CD4-positive, alpha-beta memory T cell (primary cell): ENCODE data around the gene FAM200C. TPM values are rescaled to one million over a fixed set of nuclear protein-coding genes. Genes with fewer than 3 reads are reported as not detected.
A peak's percentile ranks its signal among the peaks of the same experiment; 100 is the strongest.

Experiments
- CTCF ChIA-PET: fragments of 350-600 bp; sonication (Branson Sonifier 250); formaldehyde crosslinking; loops from one replicate; lab custom pipeline; 2021; ENCODE audit warnings: inconsistent platforms; ENCODE audit not compliant: partially characterized antibody; lab: Charles Lee
- POLR2A ChIA-PET: fragments of 350-600 bp; sonication (Branson Sonifier 250); formaldehyde crosslinking; loops from one replicate; lab custom pipeline; 2021; ENCODE audit not compliant: partially characterized antibody; lab: Charles Lee
- DNase-seq, 5 donors: peaks; one replicate each; pipeline versions ENCODE4 v3.0.0 to v3.0.0-alpha.2; 2020 to 2022; ENCODE audit warnings: mixed read lengths in 1 of 5
- H3K27ac ChIP-seq: one replicate; pipeline ENCODE4 v1.7.0; 2013; ENCODE audit warnings: low read depth, low read length
- H3K27me3 ChIP-seq: 2 replicates; pipeline ENCODE4 v1.7.0; 2013; ENCODE audit warnings: mild to moderate bottlenecking, low read length, moderate library complexity; ENCODE audit not compliant: insufficient read depth
- H3K36me3 ChIP-seq: 2 replicates; pipeline ENCODE4 v1.7.0; 2013; ENCODE audit warnings: mild to moderate bottlenecking, low read length, moderate library complexity; ENCODE audit not compliant: insufficient read depth
- H3K4me1 ChIP-seq: 2 replicates; pipeline ENCODE4 v1.7.0; 2013; ENCODE audit warnings: mild to moderate bottlenecking, low read length, moderate library complexity; ENCODE audit not compliant: insufficient read depth
- H3K4me3 ChIP-seq, 2 donors: one replicate each; pipeline ENCODE4 v1.7.0; 2013; ENCODE audit warnings: low read length in 2 of 2, mild to moderate bottlenecking in 1 of 2
- H3K9me3 ChIP-seq, 2 donors: one replicate each; pipeline ENCODE4 v1.7.0; 2013; ENCODE audit warnings: low read length in 2 of 2, control low read depth in 1 of 2; ENCODE audit not compliant: control insufficient read depth in 1 of 2
- H3K27ac Mint-ChIP-seq, 7 donors: one replicate each; pipeline ENCODE4 v1.8.0; 2020 to 2021; ENCODE audit warnings: mixed read lengths in 7 of 7, mild to moderate bottlenecking in 6 of 7, inconsistent platforms in 3 of 7, moderate library complexity in 3 of 7
- H3K27me3 Mint-ChIP-seq, 2 donors: one replicate each; pipeline ENCODE4 v1.8.0; 2020 to 2021; ENCODE audit warnings: mixed read lengths in 2 of 2
- H3K36me3 Mint-ChIP-seq, 2 donors: one replicate each; pipeline ENCODE4 v1.8.0; 2020 to 2021; ENCODE audit warnings: mixed read lengths in 2 of 2, inconsistent platforms in 1 of 2, mild to moderate bottlenecking in 1 of 2
- H3K4me1 Mint-ChIP-seq, 4 donors: one replicate each; pipeline ENCODE4 v1.8.0; 2020 to 2021; ENCODE audit warnings: mixed read lengths in 4 of 4, mild to moderate bottlenecking in 1 of 4
- H3K4me3 Mint-ChIP-seq, 8 donors: one replicate each; pipeline ENCODE4 v1.8.0; 2020 to 2021; ENCODE audit warnings: mixed read lengths in 8 of 8, mild to moderate bottlenecking in 7 of 8, moderate library complexity in 6 of 8, inconsistent platforms in 3 of 8
- H3K9me3 Mint-ChIP-seq, 8 donors: one replicate each; pipeline ENCODE4 v1.8.0; 2020 to 2021; ENCODE audit warnings: mixed read lengths in 8 of 8, mild to moderate bottlenecking in 5 of 8, inconsistent platforms in 3 of 8, moderate library complexity in 1 of 8
- intact Hi-C: fragments of 100-400 bp; cut with micrococcal nuclease; formaldehyde crosslinking; loops from one replicate; pipeline ENCODE4 v1.15.1; 2023
- polyA plus RNA-seq, 2 donors: library from polyadenylated mRNA; unstranded; fragments of 300-500 nt; fragmentation: Illumina TruSeq; gene quantifications; one replicate each; pipeline ENCODE4 v1.2.3, GENCODE V29; 2021
- total RNA-seq, 2 experiments: library from RNA; stranded (reverse); gene quantifications; one replicate each; pipeline ENCODE4 v1.2.3, GENCODE V29; 2021

Gene FAM200C
- total and polyA plus RNA-seq, 4 experiments from 2014 or later: 0.08 to 1.1 (median 0.49) TPM

DNA sequence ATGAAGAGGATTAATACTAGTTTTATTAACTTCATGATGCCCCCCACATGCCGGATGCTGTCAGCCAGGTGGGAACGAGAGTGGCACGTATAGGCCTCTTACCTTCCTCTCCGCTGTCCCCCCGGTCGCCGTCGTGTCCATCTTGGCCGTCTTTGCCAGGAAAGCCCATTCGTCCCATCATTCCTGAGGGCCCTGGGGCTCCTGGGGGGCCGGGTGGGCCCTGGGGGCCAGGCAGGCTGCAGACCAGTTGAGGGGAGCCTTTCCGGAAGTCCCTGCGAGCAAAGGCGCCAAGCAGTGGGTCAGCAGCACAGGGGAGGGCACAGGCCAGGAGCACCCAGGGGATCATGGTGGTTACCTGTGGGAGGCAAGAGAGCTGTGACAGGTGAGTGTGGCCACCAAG is 45.2 kb downstream of the FAM200C start:
- Histone ChIP-seq H3K27me3 (no peaks in the 10 kb centered on the region), H3K27ac (no peak overlapping the region), H3K4me1 (no peaks in the 10 kb centered on the region), H3K36me3 (no peaks in the 10 kb centered on the region), H3K9me3 (no peaks in the 10 kb centered on the region), H3K4me3 (no peak overlapping the region)
- Mint-ChIP-seq H3K9me3 (no peaks in the 10 kb centered on the region), H3K36me3 (no peaks in the 10 kb centered on the region), H3K4me1 (no peaks in the 10 kb centered on the region), H3K27me3 (peaks cover 0 to 7% of the 10 kb centered on the region in 2 donors), H3K4me3 (no peak overlapping the region), H3K27ac (no peak overlapping the region)
- POLR2A ChIA-PET: no interaction called here
- no peak for DNase-seq
- CTCF ChIA-PET: interaction anchor here (1.2 kb wide), 1 partner anchor 9 kb away, joined by 4 read pairs; no protein-coding TSS in a partner anchor
- intact Hi-C loops: no loop called here

DNA sequence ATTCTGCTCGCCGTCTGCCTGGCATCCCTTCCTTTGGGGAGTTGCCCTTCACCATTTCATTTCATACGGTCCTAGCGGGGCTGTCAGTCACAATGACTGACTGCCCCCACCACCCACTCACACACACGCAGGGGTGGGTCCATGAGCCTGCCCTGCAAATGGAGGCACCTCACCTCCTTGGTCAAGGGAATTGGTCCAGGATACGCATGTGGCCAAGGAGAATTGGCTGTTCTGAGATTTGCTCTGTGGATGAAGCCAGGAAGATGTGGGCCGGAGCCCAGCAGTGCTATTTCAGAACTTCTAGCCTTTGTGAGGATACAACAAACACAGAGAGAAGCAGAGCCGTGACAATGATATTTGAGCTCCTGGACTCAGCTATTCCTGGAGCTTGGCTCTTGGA is 46.5 kb downstream of the FAM200C start:
- Histone ChIP-seq H3K4me1 (no peaks in the 10 kb centered on the region), H3K27ac (no peak overlapping the region), H3K4me3 (no peak overlapping the region), H3K27me3 (no peaks in the 10 kb centered on the region), H3K36me3 (no peaks in the 10 kb centered on the region), H3K9me3 (no peaks in the 10 kb centered on the region)
- Mint-ChIP-seq H3K36me3 (no peaks in the 10 kb centered on the region), H3K27me3 (peaks cover 0 to 2% of the 10 kb centered on the region in 2 donors), H3K4me1 (no peaks in the 10 kb centered on the region), H3K4me3 (no peak overlapping the region), H3K27ac (no peak overlapping the region), H3K9me3 (no peaks in the 10 kb centered on the region)
- no peak for DNase-seq
- intact Hi-C loops: no loop called here
- POLR2A ChIA-PET: no interaction called here
- CTCF ChIA-PET: interaction anchor here (1.0 kb wide), 1 partner anchor 10 kb away, joined by 3 read pairs; no protein-coding TSS in a partner anchor

DNA sequence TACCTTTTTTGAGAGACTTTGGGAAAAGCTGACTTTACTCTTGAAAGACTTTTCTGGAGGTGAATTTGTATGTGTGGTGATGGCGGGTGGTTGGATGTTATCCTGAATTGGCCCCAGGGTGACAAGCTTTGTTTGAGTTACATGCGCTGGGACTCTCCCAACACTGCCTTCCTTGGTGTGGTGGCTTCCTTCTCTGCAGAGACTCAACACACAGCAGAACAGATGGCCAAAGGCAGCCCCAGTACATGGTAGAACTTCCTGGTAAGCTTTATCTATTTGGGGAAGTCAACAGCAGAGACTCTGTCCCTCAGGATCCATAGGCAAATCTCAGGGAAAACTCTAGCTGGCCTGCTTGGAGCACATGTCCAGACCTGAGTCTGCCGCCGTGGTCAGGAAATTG is 47.5 kb downstream of the FAM200C start:
- Mint-ChIP-seq H3K27me3 (peaks cover 0 to 2% of the 10 kb centered on the region in 2 donors), H3K4me3 (no peak overlapping the region), H3K36me3 (no peaks in the 10 kb centered on the region), H3K4me1 (no peaks in the 10 kb centered on the region), H3K9me3 (no peaks in the 10 kb centered on the region), H3K27ac (no peak overlapping the region)
- POLR2A ChIA-PET: no interaction called here
- H3K4me3 ChIP-seq: no peak overlapping the region
- no peak for DNase-seq
- H3K4me1 ChIP-seq: no peaks in the 10 kb centered on the region
- no peaks in the 10 kb centered on the region for H3K36me3 ChIP-seq
- no peaks in the 10 kb centered on the region for H3K9me3 ChIP-seq
- intact Hi-C loops: no loop called here
- CTCF ChIA-PET: interaction anchor here (0.7 to 1.5 kb wide), 2 partner anchors 10 to 168 kb away, joined by 3 to 4 read pairs; no protein-coding TSS in a partner anchor
- H3K27ac ChIP-seq: no peak overlapping the region
- H3K27me3 ChIP-seq: no peaks in the 10 kb centered on the region

DNA sequence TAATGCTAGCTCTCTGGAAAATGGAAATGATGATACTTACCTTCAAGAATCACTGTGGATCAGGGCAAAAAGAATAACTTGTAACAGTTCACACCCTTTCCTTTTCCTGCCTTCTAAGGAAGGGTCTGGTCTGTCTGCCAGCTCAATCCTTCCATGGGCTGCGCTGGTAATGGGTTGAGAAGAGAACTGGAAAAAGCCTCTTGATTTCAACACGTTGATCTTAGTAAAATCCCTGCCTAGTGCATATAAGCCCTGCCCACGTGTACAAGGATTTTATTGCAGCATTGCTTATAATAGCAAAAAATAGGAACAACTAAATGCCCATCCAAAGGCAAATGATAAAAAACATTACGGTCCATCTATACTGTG is 49.9 kb downstream of the FAM200C start:
- no peaks in the 10 kb centered on the region for H3K4me1 Mint-ChIP-seq
- H3K36me3 Mint-ChIP-seq: no peaks in the 10 kb centered on the region
- H3K27ac Mint-ChIP-seq: no peak overlapping the region
- Histone ChIP-seq H3K4me3 (no peak overlapping the region), H3K27ac (no peak overlapping the region), H3K36me3 (no peaks in the 10 kb centered on the region), H3K9me3 (no peaks in the 10 kb centered on the region), H3K27me3 (no peaks in the 10 kb centered on the region), H3K4me1 (no peaks in the 10 kb centered on the region)
- H3K27me3 Mint-ChIP-seq: peaks cover 0 to 2% of the 10 kb centered on the region in 2 donors
- no peak for DNase-seq
- no peaks in the 10 kb centered on the region for H3K9me3 Mint-ChIP-seq
- intact Hi-C loops: no loop called here
- H3K4me3 Mint-ChIP-seq: no peak overlapping the region
- ChIA-PET CTCF (interaction anchor here (9.7 kb wide), 1 partner anchor 326 kb away, joined by 179 read pairs; no protein-coding TSS in a partner anchor), POLR2A (no interaction called here)

DNA sequence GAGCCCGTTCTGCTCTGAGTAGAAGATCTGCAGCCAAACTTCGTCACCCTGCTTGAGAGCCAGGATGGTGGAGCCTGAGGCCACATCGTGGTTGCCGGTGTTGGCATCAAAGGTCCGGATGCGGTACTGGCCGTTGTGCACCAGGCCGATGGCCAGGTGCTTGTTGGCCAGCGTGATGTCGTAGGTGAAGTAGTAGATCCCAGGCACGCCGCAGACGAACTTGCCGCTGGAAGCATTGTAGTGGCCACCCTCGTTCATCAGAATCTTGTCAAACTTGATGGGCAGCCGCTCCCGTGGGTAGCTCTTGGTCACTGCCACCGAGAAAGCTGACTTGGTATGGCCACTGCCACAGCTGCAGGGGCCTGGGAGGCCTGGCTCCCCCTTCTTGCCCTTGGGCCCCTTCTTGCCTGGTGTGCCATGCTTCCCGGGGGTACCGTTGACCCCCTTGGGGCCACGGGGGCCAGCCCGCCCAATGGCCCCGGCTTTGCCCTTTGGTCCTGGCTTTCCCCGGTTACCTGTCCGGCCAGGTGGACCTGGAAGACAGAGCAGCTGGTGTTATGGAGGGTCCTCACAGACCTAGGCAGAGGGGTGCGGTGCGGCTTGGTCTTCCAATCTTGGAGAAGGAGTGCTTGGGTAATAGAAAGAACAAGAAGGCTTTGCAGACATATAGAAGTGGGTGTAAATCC is 50.5 kb downstream of the FAM200C start:
- H3K27me3 Mint-ChIP-seq: peaks cover 0 to 2% of the 10 kb centered on the region in 2 donors
- no peak overlapping the region for H3K4me3 Mint-ChIP-seq
- CTCF ChIA-PET: interaction anchor here (9.7 kb wide), 1 partner anchor 326 kb away, joined by 179 read pairs; no protein-coding TSS in a partner anchor
- H3K27ac Mint-ChIP-seq: no peak overlapping the region
- H3K4me1 ChIP-seq: no peaks in the 10 kb centered on the region
- no peak overlapping the region for H3K27ac ChIP-seq
- DNase-seq: no peak
- no peaks in the 10 kb centered on the region for H3K27me3 ChIP-seq
- H3K9me3 Mint-ChIP-seq: no peaks in the 10 kb centered on the region
- no peaks in the 10 kb centered on the region for H3K36me3 ChIP-seq
- H3K9me3 ChIP-seq: no peaks in the 10 kb centered on the region
- H3K36me3 Mint-ChIP-seq: no peaks in the 10 kb centered on the region
- H3K4me3 ChIP-seq: no peak overlapping the region
- no peaks in the 10 kb centered on the region for H3K4me1 Mint-ChIP-seq
- intact Hi-C loops: no loop called here
- POLR2A ChIA-PET: no interaction called here

DNA sequence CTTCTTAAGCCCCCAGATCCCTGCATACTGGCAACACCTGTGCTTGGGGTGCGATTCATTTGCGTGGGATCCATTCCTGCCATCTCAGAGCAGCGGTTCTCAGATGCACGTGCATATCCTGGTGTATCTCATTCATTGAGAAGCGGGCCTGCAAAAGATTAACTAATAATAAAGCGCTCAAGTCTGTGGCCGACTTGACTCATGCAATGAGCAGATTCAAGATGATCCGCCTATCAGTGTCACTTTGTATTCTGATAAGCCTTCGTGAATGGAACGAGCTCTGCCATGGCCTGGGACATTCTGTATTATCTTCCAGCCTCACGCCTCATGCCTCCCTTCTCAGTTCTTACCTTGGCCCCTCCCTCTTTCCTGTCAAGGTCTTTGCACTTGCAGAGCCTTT is 51.8 kb downstream of the FAM200C start:
- Mint-ChIP-seq H3K4me3 (no peak overlapping the region), H3K4me1 (no peaks in the 10 kb centered on the region), H3K36me3 (no peaks in the 10 kb centered on the region), H3K27me3 (peaks cover 2% of the 10 kb centered on the region in 2 donors), H3K27ac (peak overlapping the region in 1 of 7 donors; percentile 52), H3K9me3 (no peaks in the 10 kb centered on the region)
- H3K36me3 ChIP-seq: no peaks in the 10 kb centered on the region
- H3K27ac ChIP-seq: no peak overlapping the region
- POLR2A ChIA-PET: no interaction called here
- intact Hi-C loops: no loop called here
- H3K4me1 ChIP-seq: no peaks in the 10 kb centered on the region
- CTCF ChIA-PET: interaction anchor here (4.0 to 9.7 kb wide), 2 partner anchors 13 to 324 kb away, joined by 21 to 179 read pairs; no protein-coding TSS in a partner anchor
- H3K4me3 ChIP-seq: no peak overlapping the region
- no peak for DNase-seq
- H3K9me3 ChIP-seq: no peaks in the 10 kb centered on the region
- no peaks in the 10 kb centered on the region for H3K27me3 ChIP-seq

DNA sequence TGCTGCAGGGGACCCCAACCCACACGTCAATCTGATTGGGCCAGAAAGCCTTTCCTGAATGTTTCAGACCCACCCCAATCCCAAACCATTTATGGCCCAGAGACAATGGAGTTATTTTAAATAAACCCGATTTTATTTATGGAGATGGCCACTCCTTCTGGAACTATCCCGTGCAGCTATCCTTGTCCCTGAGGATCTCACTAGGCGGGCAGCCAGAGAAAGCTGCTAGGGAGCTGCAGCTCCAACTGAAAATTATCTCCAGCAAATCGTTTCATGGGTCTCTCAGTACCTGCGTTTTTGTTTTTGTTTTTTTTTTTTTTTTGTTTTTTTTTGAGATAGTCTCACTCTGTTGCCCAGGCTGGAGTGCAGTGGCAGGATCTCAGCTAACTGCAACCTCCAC is 52.4 kb downstream of the FAM200C start:
- H3K9me3 ChIP-seq: no peaks in the 10 kb centered on the region
- H3K36me3 ChIP-seq: no peaks in the 10 kb centered on the region
- H3K4me3 Mint-ChIP-seq: no peak overlapping the region
- H3K9me3 Mint-ChIP-seq: no peaks in the 10 kb centered on the region
- no peak overlapping the region for H3K27ac ChIP-seq
- no peak overlapping the region for H3K4me3 ChIP-seq
- no peaks in the 10 kb centered on the region for H3K27me3 ChIP-seq
- H3K4me1 Mint-ChIP-seq: no peaks in the 10 kb centered on the region
- no peaks in the 10 kb centered on the region for H3K36me3 Mint-ChIP-seq
- DNase-seq: no peak
- POLR2A ChIA-PET: no interaction called here
- H3K27me3 Mint-ChIP-seq: peaks cover 2% of the 10 kb centered on the region in 2 donors
- CTCF ChIA-PET: interaction anchor here (4.0 to 9.7 kb wide), 2 partner anchors 12 to 324 kb away, joined by 21 to 179 read pairs; no protein-coding TSS in a partner anchor
- H3K27ac Mint-ChIP-seq: no peak overlapping the region
- intact Hi-C loops: no loop called here
- H3K4me1 ChIP-seq: no peaks in the 10 kb centered on the region
